Spleen (tissue), 11 donors: ENCODE results near the gene AHCYL2. TPM values are rescaled to one million over a fixed set of nuclear protein-coding genes. Genes with fewer than 3 reads are reported as not detected.

ENCODE experiments used
- DNase-seq: peaks from one replicate; pipeline ENCODE4 v3.0.0-alpha.2; 2020
- H3K27ac ChIP-seq, 8 donors: fragments of 200-600 bp; sonication (generic) in 7 of 8; 1 replicate in 4 of 8; 2 replicates in 4 of 8; pipeline versions ENCODE4 v1.5.0 to v1.8.0; 2016 to 2021; ENCODE audit warnings: inconsistent platforms in 4 of 8, mild to moderate bottlenecking in 4 of 8, moderate library complexity in 1 of 8
- H3K27me3 ChIP-seq, 7 donors: fragments of 200-600 bp; sonication (generic) in 6 of 7; replicated peaks in 1 of 7; 1 replicate in 4 of 7; 2 replicates in 3 of 7; pipeline versions ENCODE4 v1.5.0 to v1.8.0; 2016 to 2021; ENCODE audit warnings: inconsistent platforms in 3 of 7, mild to moderate bottlenecking in 1 of 7
- H3K36me3 ChIP-seq, 6 donors: fragments of 200-600 bp; sonication (generic) in 5 of 6; 1 replicate in 4 of 6; 2 replicates in 2 of 6; pipeline versions ENCODE4 v1.5.0 to v1.8.0; 2016 to 2021; ENCODE audit warnings: inconsistent platforms in 2 of 6
- H3K4me1 ChIP-seq, 6 donors: fragments of 200-600 bp; sonication (generic) in 5 of 6; 1 replicate in 3 of 6; 2 replicates in 3 of 6; pipeline versions ENCODE4 v1.5.0 to v1.8.0; 2016 to 2021; ENCODE audit warnings: inconsistent platforms in 3 of 6
- H3K4me3 ChIP-seq, 8 donors: fragments of 200-600 bp; sonication (generic) in 7 of 8; 1 replicate in 4 of 8; 2 replicates in 4 of 8; pipeline versions ENCODE4 v1.5.0 to v1.8.0; 2016 to 2021; ENCODE audit warnings: inconsistent platforms in 4 of 8, mild to moderate bottlenecking in 4 of 8, moderate library complexity in 2 of 8
- H3K9me3 ChIP-seq, 8 donors: fragments of 200-600 bp; sonication (generic) in 7 of 8; 1 replicate in 4 of 8; 2 replicates in 4 of 8; pipeline versions ENCODE4 v1.5.0 to v1.8.0; 2016 to 2021; ENCODE audit warnings: inconsistent platforms in 4 of 8
- CTCF ChIP-seq, 11 experiments: fragments of 200-600 bp in 7 of 11; fragments of 450-650 bp in 4 of 11; sonication (generic) in 4 of 11; IDR thresholded peaks in 8 of 11; conservative IDR thresholded peaks in 3 of 11; 1 replicate in 7 of 11; 2 replicates in 4 of 11; pipeline versions ENCODE4 v1.4.0 to v1.8.0; 2016 to 2021; ENCODE audit warnings: antibody characterized with exemption in 11 of 11, inconsistent platforms in 4 of 11, mild to moderate bottlenecking in 1 of 11
- POLR2A ChIP-seq, 3 donors: fragments of 450-650 bp; IDR thresholded peaks; one replicate each; pipeline ENCODE4 v1.5.1; 2017; ENCODE audit warnings: antibody characterized with exemption in 3 of 3, mild to moderate bottlenecking in 1 of 3
- POLR2AphosphoS5 ChIP-seq, 3 donors: sonication (generic); formaldehyde crosslinking; IDR thresholded peaks; one replicate each; pipeline ENCODE4 v1.5.1; 2017; ENCODE audit warnings: antibody characterized with exemption in 3 of 3
- whole genome bisulfite sequencing, 5 donors: extraction: QIAGEN DNeasy Blood & Tissue Kit in 3 of 5; methylation state at CpG; one replicate each; pipeline versions ENCODE4 v1.1.5 to v1.1.7; 2013 to 2018; 5-methylcytosine and 5-hydroxymethylcytosine counted together
- intact Hi-C: fragments of 100-400 bp; cut with DNase I; formaldehyde crosslinking; loops from one replicate; pipeline ENCODE4 v1.15.0; 2023; ENCODE audit warnings: low total_unique reads
- polyA plus RNA-seq, 3 donors: library from polyadenylated mRNA; stranded (reverse); fragments of 200-250 nt; gene quantifications; one replicate each; pipeline ENCODE4 v1.2.1, GENCODE V29; 2013
- total RNA-seq, 7 donors: library from RNA; depleted of rRNA in 3 of 7; stranded (reverse); fragments of >200 nt in 3 of 7; fragmentation: NEBNext Ultra II Directional in 4 of 7; extraction: Animal tissue kit (Norgen Biotek cat#: 25700) in 4 of 7; gene quantifications; one replicate each; pipeline versions ENCODE4 v1.1.0 to v1.2.1, GENCODE V29; 2016 to 2021
- donor health status: healthy with polysubstance abuse.
- donor health status: DM: no; HTN: no; CAD: no; lungs with moderate emphysema.
- donor health status: DM: no; HTN: no; CAD: no.
- donor health status: Bipolar disorder and iron deficiency.
- donor health status: healthy.
- donor health status: DM: no; HTN: no; CAD: no.
- donor health status: DM: yes; HTN: yes; CAD: no.

Gene AHCYL2
- total and polyA plus RNA-seq, 10 donors = 3.1 to 20.1 (median 17.8) TPM

DNA sequence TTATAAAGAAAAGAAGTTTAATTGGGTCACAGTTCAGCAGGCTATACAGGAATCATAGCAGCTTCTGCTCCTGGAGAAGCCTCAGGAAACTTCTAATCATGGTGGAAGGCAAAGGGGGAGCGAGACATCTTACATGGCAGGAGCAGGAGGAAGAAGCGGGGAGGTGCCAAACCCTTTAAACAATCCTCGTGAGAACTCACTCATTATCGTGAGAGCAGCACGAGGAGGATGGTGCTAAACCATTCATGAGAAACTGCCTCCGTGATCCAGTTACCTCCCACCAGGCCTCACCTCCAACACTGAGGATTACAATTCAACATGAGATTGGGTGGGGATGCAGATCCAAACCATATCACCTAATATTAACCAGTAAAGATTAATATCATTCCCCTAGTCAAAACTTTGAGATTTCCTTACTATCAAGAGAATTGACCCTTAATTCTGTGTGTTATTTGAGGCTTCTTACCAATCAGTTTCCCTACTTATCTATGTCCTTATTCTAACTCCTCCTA, 38.0 kb upstream of the AHCYL2 start:
- Histone ChIP-seq H3K4me3 (no peak overlapping the region), H3K4me1 (peaks cover 5 to 30% (median 21%) of the 10 kb centered on the region in 6 donors), H3K36me3 (no peaks in the 10 kb centered on the region), H3K27me3 (peaks cover 0 to 45% (median 10%) of the 10 kb centered on the region in 7 donors), H3K9me3 (no peaks in the 10 kb centered on the region), H3K27ac (no peak overlapping the region)
- DNase-seq = no peak
- 83 to 94% (median 87%) methylated on average over 6 of the region's 6 CpGs for WGBS, 5 donors
- TF ChIP-seq POLR2A (IDR thresholded peaks at IDR 0.05) (no peak), POLR2AphosphoS5 (IDR thresholded peaks at IDR 0.05) (no peak), CTCF (IDR thresholded peaks at IDR 0.05 in 8 of 11, conservative IDR thresholded peaks at IDR 0.05 in 3 of 11) (no peak)
- intact Hi-C loops = no loop called here

GRCh38 chr7:129187681-129188371, 37.0 kb upstream of the AHCYL2 start:
- TF ChIP-seq POLR2A (IDR thresholded peaks at IDR 0.05) = no peak
- no peak for TF ChIP-seq POLR2AphosphoS5 (IDR thresholded peaks at IDR 0.05)
- no peak for TF ChIP-seq CTCF (IDR thresholded peaks at IDR 0.05 in 8 of 11, conservative IDR thresholded peaks at IDR 0.05 in 3 of 11)

DNA sequence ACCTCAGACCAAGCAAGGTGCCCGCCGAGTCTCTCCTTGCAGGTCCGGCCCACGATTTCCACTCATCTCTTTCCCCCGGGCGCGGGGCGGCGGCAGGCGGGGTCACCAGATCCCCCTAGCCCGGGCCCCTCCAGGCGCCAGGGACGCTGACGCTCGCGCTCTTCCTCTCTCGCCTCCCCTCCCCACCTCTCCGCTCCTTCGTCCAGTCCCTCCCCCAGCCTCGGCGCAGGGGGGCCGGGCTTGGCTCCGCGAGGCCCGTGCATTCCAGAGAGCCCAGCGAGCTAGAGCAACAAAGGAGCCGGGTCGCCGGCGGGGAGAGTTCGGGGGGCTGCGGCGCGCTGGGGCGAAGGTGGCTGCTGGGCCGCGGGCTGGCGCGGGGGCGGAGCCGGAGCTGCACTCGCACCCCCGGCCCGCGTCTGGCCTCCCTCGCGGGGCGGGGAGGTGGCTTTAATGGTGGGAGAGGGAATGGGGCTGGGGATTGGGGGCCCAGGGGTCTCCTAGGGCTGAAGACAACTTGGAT, 36.4 kb upstream of the AHCYL2 start, which contains the start of gene SMO:
Gene SMO (plus strand): TSS at position 262 of the 520 bp plus-strand sequence. CDS start 519 bp downstream, outside the sequence.
- DNase-seq = peak; percentile 74
- intact Hi-C loops = no loop called here
- Histone ChIP-seq H3K27me3 (peaks cover 0 to 52% (median 10%) of the 10 kb centered on the region in 7 donors), H3K27ac (no peak within 1 kb of the TSS), H3K4me3 (peak within 1 kb of the TSS; percentile 53 to 87 (median 62)), H3K4me1 (peaks cover 5 to 30% (median 21%) of the 10 kb centered on the region in 6 donors), H3K36me3 (no peaks in the 10 kb centered on the region), H3K9me3 (no peaks in the 10 kb centered on the region)
- 1 to 3% (median 2%) methylated on average over 24 to 48 of the region's 48 CpGs for WGBS, 5 donors
- TF ChIP-seq POLR2AphosphoS5 (IDR thresholded peaks at IDR 0.05) (peak in 2 of 3 donors; percentile 46 to 56), POLR2A (IDR thresholded peaks at IDR 0.05) (no peak), CTCF (IDR thresholded peaks at IDR 0.05 in 8 of 11, conservative IDR thresholded peaks at IDR 0.05 in 3 of 11) (no peak)

More at GRCh38 chr7:129187681-129188371, 37.0 kb upstream of the AHCYL2 start:
- 31 to 38% (median 35%) methylated on average over 14 of the region's 14 CpGs for WGBS, 5 donors
- Histone ChIP-seq H3K4me3 (peak overlapping the region; percentile 53 to 87 (median 62)), H3K36me3 (no peaks in the 10 kb centered on the region), H3K4me1 (peaks cover 5 to 30% (median 21%) of the 10 kb centered on the region in 6 donors), H3K9me3 (no peaks in the 10 kb centered on the region), H3K27ac (no peak overlapping the region), H3K27me3 (peaks cover 0 to 52% (median 10%) of the 10 kb centered on the region in 7 donors)
- intact Hi-C loops = no loop called here
- DNase-seq = no peak
